Esophagus squamous epithelium (tissue), 5 donors: ENCODE measurements around the gene RERE. TPM values are rescaled to one million over a fixed set of nuclear protein-coding genes. Genes with fewer than 3 reads are reported as not detected.

Experiments
- DNase-seq: peaks from one replicate; lab custom pipeline; 2025; lab: John Stamatoyannopoulos, UW
- H3K27ac ChIP-seq, 4 donors: fragments of 200-600 bp; sonication (generic); one replicate each; pipeline ENCODE4 v1.5.1; 2016 to 2019; ENCODE audit warnings: mild to moderate bottlenecking in 1 of 4
- H3K27me3 ChIP-seq, 4 donors: fragments of 200-600 bp; sonication (generic); 1 replicate in 3 of 4; 2 replicates in 1 of 4; pipeline versions ENCODE4 v1.5.1 to v1.6.0; 2017 to 2021; ENCODE audit warnings: antibody characterized with exemption in 1 of 4
- H3K36me3 ChIP-seq, 3 donors: fragments of 200-600 bp; sonication (generic); one replicate each; pipeline ENCODE4 v1.5.1; 2016 to 2019
- H3K4me1 ChIP-seq, 3 donors: fragments of 200-600 bp; sonication (generic); one replicate each; pipeline ENCODE4 v1.5.1; 2017 to 2019
- H3K4me3 ChIP-seq, 4 donors: fragments of 200-600 bp; sonication (generic); 1 replicate in 3 of 4; 2 replicates in 1 of 4; pipeline ENCODE4 v1.5.1; 2016 to 2019; ENCODE audit warnings: mild to moderate bottlenecking in 2 of 4, moderate library complexity in 1 of 4
- H3K9me3 ChIP-seq, 3 donors: fragments of 200-600 bp; sonication (generic); one replicate each; pipeline ENCODE4 v1.5.1; 2016 to 2019
- POLR2A ChIP-seq, 4 donors: fragments of 450-650 bp; IDR thresholded peaks; one replicate each; pipeline ENCODE4 v1.6.1; 2017; ENCODE audit warnings: antibody characterized with exemption in 4 of 4, mild to moderate bottlenecking in 4 of 4, moderate library complexity in 3 of 4
- WGBS, 2 donors: methylation state at CpG; one replicate each; pipeline ENCODE4 v1.1.5; 2018; 5-methylcytosine and 5-hydroxymethylcytosine counted together
- intact Hi-C: fragments of 100-400 bp; cut with DNase I; formaldehyde crosslinking; loops from one replicate; pipeline ENCODE4 v1.15.0; 2022
- total RNA-seq, 4 donors: library from RNA; depleted of rRNA; stranded (reverse); fragments of >200 nt; gene quantifications; one replicate each; pipeline ENCODE4 v1.1.0, GENCODE V29; 2016
- TF ChIP-seq, protein P1 (sequence below), 6 experiments: fragments of 450-650 bp in 4 of 6; fragments of 200-600 bp in 2 of 6; sonication (generic) in 2 of 6; IDR thresholded peaks; one replicate each; pipeline ENCODE4 v1.5.1; 2016 to 2019; ENCODE audit warnings: antibody characterized with exemption in 6 of 6, mild to moderate bottlenecking in 4 of 6, moderate library complexity in 4 of 6
- donor health status: DM: yes; HTN: yes; CAD: no.

The RERE gene
- total RNA-seq, 4 donors from 2014 or later: 27.5 to 56.6 (median 32.1) TPM

DNA sequence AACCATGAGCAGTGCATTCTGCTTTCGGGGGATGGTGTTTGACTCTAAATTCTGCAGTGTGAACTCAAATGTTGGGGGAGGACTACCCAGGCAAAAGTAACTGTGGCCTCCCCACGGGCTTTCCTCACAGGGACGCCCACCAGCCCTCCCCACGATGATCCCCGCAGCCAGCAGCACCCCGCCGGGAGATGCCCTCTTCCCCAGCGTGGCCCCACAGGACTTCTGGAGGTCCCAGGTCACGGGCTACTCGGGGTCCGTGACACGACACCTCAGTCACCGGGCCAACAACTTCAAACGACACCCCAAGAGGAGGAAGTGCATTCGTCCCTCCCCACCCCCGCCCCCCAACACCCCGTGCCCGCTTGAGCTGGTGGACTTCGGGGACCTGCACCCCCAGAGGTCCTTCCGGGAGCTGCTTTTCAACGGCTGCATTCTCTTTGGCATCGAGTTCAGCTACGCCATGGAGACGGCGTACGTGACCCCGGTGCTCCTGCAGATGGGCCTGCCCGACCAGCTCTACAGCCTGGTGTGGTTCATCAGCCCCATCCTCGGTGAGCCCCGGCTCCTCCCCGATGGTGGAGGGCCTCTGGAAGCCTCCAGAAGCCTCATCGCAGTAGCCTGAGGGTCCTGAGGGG, 493.1 kb downstream of the RERE start:
- TF ChIP-seq, protein P1, sequence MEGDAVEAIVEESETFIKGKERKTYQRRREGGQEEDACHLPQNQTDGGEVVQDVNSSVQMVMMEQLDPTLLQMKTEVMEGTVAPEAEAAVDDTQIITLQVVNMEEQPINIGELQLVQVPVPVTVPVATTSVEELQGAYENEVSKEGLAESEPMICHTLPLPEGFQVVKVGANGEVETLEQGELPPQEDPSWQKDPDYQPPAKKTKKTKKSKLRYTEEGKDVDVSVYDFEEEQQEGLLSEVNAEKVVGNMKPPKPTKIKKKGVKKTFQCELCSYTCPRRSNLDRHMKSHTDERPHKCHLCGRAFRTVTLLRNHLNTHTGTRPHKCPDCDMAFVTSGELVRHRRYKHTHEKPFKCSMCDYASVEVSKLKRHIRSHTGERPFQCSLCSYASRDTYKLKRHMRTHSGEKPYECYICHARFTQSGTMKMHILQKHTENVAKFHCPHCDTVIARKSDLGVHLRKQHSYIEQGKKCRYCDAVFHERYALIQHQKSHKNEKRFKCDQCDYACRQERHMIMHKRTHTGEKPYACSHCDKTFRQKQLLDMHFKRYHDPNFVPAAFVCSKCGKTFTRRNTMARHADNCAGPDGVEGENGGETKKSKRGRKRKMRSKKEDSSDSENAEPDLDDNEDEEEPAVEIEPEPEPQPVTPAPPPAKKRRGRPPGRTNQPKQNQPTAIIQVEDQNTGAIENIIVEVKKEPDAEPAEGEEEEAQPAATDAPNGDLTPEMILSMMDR (IDR thresholded peaks at IDR 0.05): no peak
- TF ChIP-seq POLR2A (IDR thresholded peaks at IDR 0.05): no peak
- no peaks in the 10 kb centered on the region for H3K9me3 ChIP-seq
- peaks cover 0 to 3% (median 0%) of the 10 kb centered on the region in 4 donors for H3K27me3 ChIP-seq
- WGBS, 2 donors: 83 to 87% methylated on average over 3 to 9 of the region's 32 CpGs
- DNase-seq: no peak
- H3K27ac ChIP-seq: peak overlapping the region in 1 of 4 donors; percentile 28
- H3K36me3 ChIP-seq: peaks cover 0 to 6% (median 0%) of the 10 kb centered on the region in 3 donors
- intact Hi-C loops: no loop called here
- no peaks in the 10 kb centered on the region for H3K4me1 ChIP-seq
- no peak overlapping the region for H3K4me3 ChIP-seq

DNA sequence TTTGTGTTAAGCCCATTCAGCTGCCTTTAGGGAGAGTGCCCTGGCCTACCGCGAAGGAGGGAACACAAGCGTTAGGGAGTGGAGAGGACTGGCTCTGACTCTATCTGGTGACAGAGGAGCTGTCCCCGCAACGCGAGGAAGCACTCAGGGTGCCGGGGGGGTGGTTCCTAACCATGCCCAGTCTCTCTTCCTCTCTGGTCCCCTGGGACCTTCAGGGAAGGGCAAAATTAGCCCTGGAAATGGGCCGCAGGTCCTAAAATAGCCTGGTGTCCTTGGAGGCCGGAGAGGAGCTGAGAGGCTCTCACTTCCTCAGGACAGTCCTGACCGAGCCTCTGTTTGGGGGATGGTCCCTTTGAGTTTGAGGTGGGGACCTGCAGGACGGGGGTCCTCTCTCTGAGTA, 493.7 kb downstream of the RERE start:
- H3K4me3 ChIP-seq: no peak overlapping the region
- intact Hi-C loops: no loop called here
- TF ChIP-seq, protein P1 (IDR thresholded peaks at IDR 0.05): no peak
- no peak for TF ChIP-seq POLR2A (IDR thresholded peaks at IDR 0.05)
- peaks cover 0 to 3% (median 2%) of the 10 kb centered on the region in 3 donors for H3K4me1 ChIP-seq
- H3K27me3 ChIP-seq: peaks cover 0 to 5% (median 0%) of the 10 kb centered on the region in 4 donors
- peaks cover 0 to 6% (median 0%) of the 10 kb centered on the region in 3 donors for H3K36me3 ChIP-seq
- no peaks in the 10 kb centered on the region for H3K9me3 ChIP-seq
- WGBS, 2 donors: 75 to 80% methylated on average over 2 to 10 of the region's 11 CpGs
- no peak for DNase-seq
- H3K27ac ChIP-seq: peak overlapping the region in 1 of 4 donors; percentile 28

DNA sequence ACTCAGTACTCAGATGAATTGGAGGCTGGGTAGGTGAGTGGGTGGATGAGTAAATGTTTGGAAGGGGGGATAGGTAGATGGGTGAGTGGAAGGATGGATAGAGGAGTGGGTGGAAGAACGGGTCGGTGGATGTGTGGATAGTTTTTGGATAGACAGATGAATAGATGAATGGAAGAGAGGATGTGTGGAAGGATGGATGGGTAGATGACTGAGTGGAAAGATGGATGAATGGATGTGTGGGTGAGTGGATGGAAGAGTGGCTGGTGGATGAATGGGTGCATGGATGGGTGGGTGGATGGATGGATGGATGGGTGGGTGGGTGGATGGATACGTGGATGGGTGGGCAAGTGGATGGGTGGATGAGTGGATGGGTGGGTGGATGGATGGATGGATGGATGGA, 495.8 kb downstream of the RERE start:
- Histone ChIP-seq H3K36me3 (no peaks in the 10 kb centered on the region), H3K27ac (no peak overlapping the region), H3K9me3 (no peaks in the 10 kb centered on the region), H3K4me3 (no peak overlapping the region), H3K4me1 (peaks cover 11 to 19% (median 11%) of the 10 kb centered on the region in 3 donors), H3K27me3 (peaks cover 0 to 22% (median 0%) of the 10 kb centered on the region in 4 donors)
- TF ChIP-seq, protein P1 (IDR thresholded peaks at IDR 0.05): no peak
- no peak for TF ChIP-seq POLR2A (IDR thresholded peaks at IDR 0.05)
- DNase-seq: no peak
- intact Hi-C loops: no loop called here
- 86 to 87% methylated on average over 3 of the region's 3 CpGs for WGBS, 2 donors

DNA sequence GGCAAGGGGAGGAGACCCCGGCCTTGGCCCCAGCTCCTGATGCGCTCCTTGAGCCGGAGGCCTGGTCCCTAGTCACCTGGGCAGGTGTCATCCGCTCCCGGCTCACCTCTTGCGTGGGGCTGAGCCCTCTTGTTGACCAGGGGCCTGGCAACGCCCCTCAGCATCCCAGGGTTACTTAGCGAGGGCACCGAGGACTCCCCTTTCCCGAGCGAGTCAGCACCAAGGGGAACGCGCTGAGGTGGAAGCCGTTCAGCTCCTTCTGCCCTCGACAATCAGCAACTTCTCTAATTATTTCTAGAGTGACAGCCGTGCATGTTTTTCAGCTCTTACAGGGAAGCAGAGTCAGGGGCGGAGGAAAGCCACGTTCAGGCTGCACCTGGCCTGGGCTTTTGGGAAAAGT, 499.0 kb downstream of the RERE start:
- no peaks in the 10 kb centered on the region for H3K36me3 ChIP-seq
- no peaks in the 10 kb centered on the region for H3K9me3 ChIP-seq
- peak overlapping the region; percentile 36 to 65 (median 56) for H3K4me3 ChIP-seq
- no CpG with 5 or more reads among the region's 18 CpGs for WGBS, 2 donors
- intact Hi-C loops: loop anchor here (10.0 kb wide), 1 partner anchor 334 kb away; no protein-coding TSS in a partner anchor
- peaks cover 0 to 41% (median 0%) of the 10 kb centered on the region in 4 donors for H3K27me3 ChIP-seq
- TF ChIP-seq POLR2A (IDR thresholded peaks at IDR 0.05): no peak
- TF ChIP-seq, protein P1 (IDR thresholded peaks at IDR 0.05): no peak
- DNase-seq: no peak
- peaks cover 11 to 34% (median 14%) of the 10 kb centered on the region in 3 donors for H3K4me1 ChIP-seq
- peak overlapping the region in 3 of 4 donors; percentile 41 to 70 (median 56) for H3K27ac ChIP-seq

DNA sequence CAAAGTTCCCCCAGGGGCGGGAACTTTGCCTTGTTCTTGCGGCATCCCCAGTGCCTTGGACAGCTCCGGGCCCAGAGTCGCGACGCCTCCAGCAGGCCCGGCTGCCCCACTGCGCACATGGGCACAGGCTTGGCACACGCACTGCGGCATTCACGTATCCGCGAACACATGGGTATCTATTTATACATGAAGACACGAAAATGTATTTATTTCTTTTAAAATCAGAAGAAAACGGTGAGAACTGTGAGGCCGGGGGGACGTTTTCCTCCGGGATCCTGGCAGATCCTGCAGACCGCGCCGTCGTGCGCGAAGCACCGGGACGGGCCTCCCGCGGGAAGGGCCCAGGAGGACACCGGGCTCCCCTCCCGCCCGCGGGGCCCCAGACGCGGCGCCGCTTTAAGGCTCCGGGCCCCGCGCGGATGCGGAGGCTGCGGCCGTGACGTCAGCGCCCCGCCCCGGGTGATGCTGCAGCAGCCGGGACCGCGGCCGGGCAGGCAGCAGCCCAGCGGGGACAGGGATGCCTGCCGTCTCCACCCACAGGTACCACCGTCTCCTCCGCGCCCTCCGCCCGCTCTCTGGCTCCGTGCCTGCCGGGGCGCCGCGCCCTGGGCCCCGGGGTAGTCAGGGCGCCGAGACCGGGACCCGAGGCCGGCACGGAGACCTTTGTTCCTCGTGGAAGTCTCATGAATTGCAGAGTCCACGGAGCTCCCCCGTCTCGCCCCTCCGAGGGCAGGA, 499.6 kb downstream of the RERE start, which contains the start of gene SLC45A1:
Gene SLC45A1, plus strand, starts transcription at position 468 of the 735 bp plus-strand sequence. CDS start 6,216 bp downstream, outside the sequence.
- H3K36me3 ChIP-seq: no peaks in the 10 kb centered on the region
- peak within 1 kb of the TSS in 3 of 4 donors; percentile 41 to 70 (median 56) for H3K27ac ChIP-seq
- peaks cover 0 to 41% (median 0%) of the 10 kb centered on the region in 4 donors for H3K27me3 ChIP-seq
- peak within 1 kb of the TSS; percentile 36 to 65 (median 56) for H3K4me3 ChIP-seq
- TF ChIP-seq POLR2A (IDR thresholded peaks at IDR 0.05): peak in 2 of 4 donors; percentile 36 to 60
- TF ChIP-seq, protein P1 (IDR thresholded peaks at IDR 0.05): peak in 1 of 6 experiments; percentile 5
- H3K9me3 ChIP-seq: no peaks in the 10 kb centered on the region
- no peak for DNase-seq
- 29 to 41% methylated on average over 16 to 17 of the region's 75 CpGs for WGBS, 2 donors
- peaks cover 11 to 34% (median 14%) of the 10 kb centered on the region in 3 donors for H3K4me1 ChIP-seq
- intact Hi-C loops: loop anchor here (10.0 kb wide), 1 partner anchor 333 kb away; no protein-coding TSS in a partner anchor
